ENCODE results near the gene CRNN.

DNA sequence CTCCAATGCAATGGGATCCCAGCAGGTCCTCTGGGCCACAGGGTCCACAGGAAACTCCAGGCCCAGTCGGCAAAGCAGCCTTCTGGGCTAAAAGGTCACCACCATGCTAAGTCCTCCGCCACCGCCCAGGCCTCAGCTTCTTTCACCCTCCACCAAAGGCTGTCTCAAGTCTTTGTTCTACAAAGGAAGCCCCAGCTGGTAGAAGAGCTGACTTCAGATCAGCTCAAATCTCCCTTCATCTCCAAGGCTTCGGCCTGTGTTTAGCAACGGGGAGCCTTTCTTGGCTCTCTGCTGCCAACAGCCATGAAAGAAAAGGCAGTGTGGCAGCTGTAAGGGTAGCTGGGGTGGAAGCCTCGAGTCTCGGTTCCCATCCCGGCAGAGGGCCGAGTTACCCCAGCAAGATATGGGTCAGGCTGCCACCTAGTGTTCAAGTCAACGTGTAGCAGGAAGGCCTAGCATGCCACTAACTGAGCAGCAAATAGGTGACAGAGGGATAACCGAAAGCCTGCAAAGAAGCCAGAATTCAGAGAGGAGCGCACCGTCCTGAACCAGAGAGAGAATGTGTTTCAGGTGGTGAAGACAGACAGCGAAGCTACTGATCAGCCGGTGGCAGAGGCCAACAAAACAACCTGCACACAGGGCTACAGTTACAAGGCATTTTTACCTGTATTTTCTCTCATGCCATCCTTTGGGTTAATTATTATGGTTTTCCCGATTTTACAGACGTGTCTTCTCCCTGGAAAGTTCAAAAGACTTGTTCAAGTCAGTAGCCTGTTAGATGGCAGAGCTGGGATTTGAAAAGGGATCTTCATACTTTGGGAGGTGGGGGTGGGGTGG, 26.8 kb upstream of the CRNN start:
- TF ChIP-seq, protein P1, sequence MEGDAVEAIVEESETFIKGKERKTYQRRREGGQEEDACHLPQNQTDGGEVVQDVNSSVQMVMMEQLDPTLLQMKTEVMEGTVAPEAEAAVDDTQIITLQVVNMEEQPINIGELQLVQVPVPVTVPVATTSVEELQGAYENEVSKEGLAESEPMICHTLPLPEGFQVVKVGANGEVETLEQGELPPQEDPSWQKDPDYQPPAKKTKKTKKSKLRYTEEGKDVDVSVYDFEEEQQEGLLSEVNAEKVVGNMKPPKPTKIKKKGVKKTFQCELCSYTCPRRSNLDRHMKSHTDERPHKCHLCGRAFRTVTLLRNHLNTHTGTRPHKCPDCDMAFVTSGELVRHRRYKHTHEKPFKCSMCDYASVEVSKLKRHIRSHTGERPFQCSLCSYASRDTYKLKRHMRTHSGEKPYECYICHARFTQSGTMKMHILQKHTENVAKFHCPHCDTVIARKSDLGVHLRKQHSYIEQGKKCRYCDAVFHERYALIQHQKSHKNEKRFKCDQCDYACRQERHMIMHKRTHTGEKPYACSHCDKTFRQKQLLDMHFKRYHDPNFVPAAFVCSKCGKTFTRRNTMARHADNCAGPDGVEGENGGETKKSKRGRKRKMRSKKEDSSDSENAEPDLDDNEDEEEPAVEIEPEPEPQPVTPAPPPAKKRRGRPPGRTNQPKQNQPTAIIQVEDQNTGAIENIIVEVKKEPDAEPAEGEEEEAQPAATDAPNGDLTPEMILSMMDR (IDR thresholded peaks at IDR 0.05), result peak in 5 of 7 experiments; percentile 67 to 83 (median 71)
- TF ChIP-seq POLR2A (IDR thresholded peaks at IDR 0.05), result no peak
- no peak for TF ChIP-seq EP300 (IDR thresholded peaks at IDR 0.05)
